ENCODE measurements around the gene KCNJ8.

Gene KCNJ8

DNA sequence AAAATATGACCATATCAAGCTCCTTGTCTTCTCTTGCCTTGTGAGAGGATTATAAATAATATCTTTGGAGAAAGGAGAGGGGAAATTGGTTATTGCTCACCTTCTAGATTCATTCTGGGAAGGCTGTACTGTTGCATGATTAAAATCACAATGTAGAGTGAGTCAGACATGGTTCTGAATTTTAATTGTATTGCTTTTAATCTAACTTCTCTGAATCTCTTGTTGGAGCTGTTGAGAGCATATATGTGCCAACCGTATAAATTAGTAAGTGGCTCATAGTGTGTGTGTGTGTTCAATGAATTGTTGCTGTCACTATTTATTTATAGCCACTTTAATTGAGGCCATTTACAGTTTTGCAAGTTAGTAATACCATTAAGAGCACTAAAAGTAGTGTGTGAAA lies 56.1 kb downstream of the KCNJ8 start:
- H3K9me3 ChIP-seq (ENCODE audit: control insufficient read depth, insufficient read depth, low read length) = no peaks in the 10 kb centered on the region
- no peak overlapping the region for H3K4me3 ChIP-seq (ENCODE audit: low read length)
- H3K27me3 ChIP-seq (ENCODE audit: control insufficient read depth, low read length) = no peaks in the 10 kb centered on the region
- no peak overlapping the region for H3K4me2 ChIP-seq (ENCODE audit: low read length)
- no peaks in the 10 kb centered on the region for H4K20me1 ChIP-seq (ENCODE audit: control insufficient read depth, insufficient read depth, low read depth, low read length)
- H3K4me1 ChIP-seq (ENCODE audit: control insufficient read depth, low read length) = no peaks in the 10 kb centered on the region
- H3K79me2 ChIP-seq (ENCODE audit: control insufficient read depth, low read length) = no peaks in the 10 kb centered on the region
- no peak overlapping the region for H3K27ac ChIP-seq (ENCODE audit: low read depth, low read length)
- no peak for TF ChIP-seq EZH2phosphoT487 (IDR thresholded peaks at IDR 0.05; ENCODE audit: borderline replicate concordance, low read length)
- TF ChIP-seq, protein P1, sequence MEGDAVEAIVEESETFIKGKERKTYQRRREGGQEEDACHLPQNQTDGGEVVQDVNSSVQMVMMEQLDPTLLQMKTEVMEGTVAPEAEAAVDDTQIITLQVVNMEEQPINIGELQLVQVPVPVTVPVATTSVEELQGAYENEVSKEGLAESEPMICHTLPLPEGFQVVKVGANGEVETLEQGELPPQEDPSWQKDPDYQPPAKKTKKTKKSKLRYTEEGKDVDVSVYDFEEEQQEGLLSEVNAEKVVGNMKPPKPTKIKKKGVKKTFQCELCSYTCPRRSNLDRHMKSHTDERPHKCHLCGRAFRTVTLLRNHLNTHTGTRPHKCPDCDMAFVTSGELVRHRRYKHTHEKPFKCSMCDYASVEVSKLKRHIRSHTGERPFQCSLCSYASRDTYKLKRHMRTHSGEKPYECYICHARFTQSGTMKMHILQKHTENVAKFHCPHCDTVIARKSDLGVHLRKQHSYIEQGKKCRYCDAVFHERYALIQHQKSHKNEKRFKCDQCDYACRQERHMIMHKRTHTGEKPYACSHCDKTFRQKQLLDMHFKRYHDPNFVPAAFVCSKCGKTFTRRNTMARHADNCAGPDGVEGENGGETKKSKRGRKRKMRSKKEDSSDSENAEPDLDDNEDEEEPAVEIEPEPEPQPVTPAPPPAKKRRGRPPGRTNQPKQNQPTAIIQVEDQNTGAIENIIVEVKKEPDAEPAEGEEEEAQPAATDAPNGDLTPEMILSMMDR (IDR thresholded peaks at IDR 0.05; ENCODE audit: low read depth, low read length, poor library complexity, severe bottlenecking) = no peak
- no peaks in the 10 kb centered on the region for H3K36me3 ChIP-seq (ENCODE audit: control insufficient read depth, low read length)
- no peaks in the 10 kb centered on the region for H3K9me2 ChIP-seq (replicated peaks; ENCODE audit: control insufficient read depth, low read length)
- no peaks in the 10 kb centered on the region for H3F3A ChIP-seq (ENCODE audit: control insufficient read depth, insufficient read depth)

DNA sequence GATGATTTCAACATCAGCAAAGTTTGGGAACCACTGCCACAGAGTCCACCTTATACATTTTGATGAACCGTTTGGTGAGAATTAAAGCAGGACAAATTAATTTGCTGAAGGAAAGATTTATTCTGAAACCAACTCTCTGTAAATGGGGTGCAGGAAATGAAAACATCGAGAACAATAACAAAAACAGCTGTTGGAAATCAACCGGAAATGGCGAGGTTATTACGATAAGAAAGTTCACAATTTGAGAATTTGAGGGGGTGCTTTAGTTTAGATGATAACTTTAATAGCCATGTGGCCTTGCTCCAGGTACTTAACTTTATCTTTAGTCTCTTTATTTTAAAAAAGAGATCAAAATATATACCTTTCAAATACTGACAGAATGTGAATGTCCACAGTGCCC lies 56.7 kb downstream of the KCNJ8 start:
- Histone ChIP-seq H3K4me3 (ENCODE audit: low read length) (no peak overlapping the region), H3K9me3 (ENCODE audit: control insufficient read depth, insufficient read depth, low read length) (no peaks in the 10 kb centered on the region), H3F3A (ENCODE audit: control insufficient read depth, insufficient read depth) (no peaks in the 10 kb centered on the region), H3K27me3 (ENCODE audit: control insufficient read depth, low read length) (no peaks in the 10 kb centered on the region), H3K79me2 (ENCODE audit: control insufficient read depth, low read length) (no peaks in the 10 kb centered on the region), H3K27ac (ENCODE audit: low read depth, low read length) (no peak overlapping the region), H3K4me2 (ENCODE audit: low read length) (no peak overlapping the region), H3K4me1 (ENCODE audit: control insufficient read depth, low read length) (no peaks in the 10 kb centered on the region), H3K9me2 (replicated peaks; ENCODE audit: control insufficient read depth, low read length) (no peaks in the 10 kb centered on the region), H4K20me1 (ENCODE audit: control insufficient read depth, insufficient read depth, low read depth, low read length) (no peaks in the 10 kb centered on the region), H3K36me3 (ENCODE audit: control insufficient read depth, low read length) (no peaks in the 10 kb centered on the region)
- TF ChIP-seq, protein P1 (IDR thresholded peaks at IDR 0.05; ENCODE audit: low read depth, low read length, poor library complexity, severe bottlenecking) = no peak
- TF ChIP-seq EZH2phosphoT487 (IDR thresholded peaks at IDR 0.05; ENCODE audit: borderline replicate concordance, low read length) = no peak

GRCh38 chr12:21715386-21715785 lies 59.1 kb downstream of the KCNJ8 start:
- Histone ChIP-seq H3F3A (ENCODE audit: control insufficient read depth, insufficient read depth) (no peaks in the 10 kb centered on the region), H3K4me2 (ENCODE audit: low read length) (no peak overlapping the region), H3K4me3 (ENCODE audit: low read length) (no peak overlapping the region), H3K36me3 (ENCODE audit: control insufficient read depth, low read length) (no peaks in the 10 kb centered on the region), H3K4me1 (ENCODE audit: control insufficient read depth, low read length) (no peaks in the 10 kb centered on the region), H3K27ac (ENCODE audit: low read depth, low read length) (no peak overlapping the region), H3K79me2 (ENCODE audit: control insufficient read depth, low read length) (no peaks in the 10 kb centered on the region), H4K20me1 (ENCODE audit: control insufficient read depth, insufficient read depth, low read depth, low read length) (no peaks in the 10 kb centered on the region), H3K9me2 (replicated peaks; ENCODE audit: control insufficient read depth, low read length) (no peaks in the 10 kb centered on the region), H3K27me3 (ENCODE audit: control insufficient read depth, low read length) (no peaks in the 10 kb centered on the region), H3K9me3 (ENCODE audit: control insufficient read depth, insufficient read depth, low read length) (no peaks in the 10 kb centered on the region)
- TF ChIP-seq, protein P1 (IDR thresholded peaks at IDR 0.05; ENCODE audit: low read depth, low read length, poor library complexity, severe bottlenecking) = no peak
- TF ChIP-seq EZH2phosphoT487 (IDR thresholded peaks at IDR 0.05; ENCODE audit: borderline replicate concordance, low read length) = no peak
